Activated naive CD4-positive, alpha-beta T cell treated with anti-CD3 and anti-CD28 coated beads, Interleukin-2, amount 50 U/mL, for 72 hours (primary cell): Measurements from ENCODE around the gene KRTAP5-5. TPM values are rescaled to one million over a fixed set of nuclear protein-coding genes. Genes with fewer than 3 reads are reported as not detected.

Experiments used
- ATAC-seq, 2 donors: fragments of 150-1000 bp; cut with Tn5 transposase; 2 replicates each; pipeline ENCODE4 v1.10.0; 2021; ENCODE audit warnings: mild to moderate bottlenecking in 2 of 2, moderate library complexity in 2 of 2
- DNase-seq, 2 donors: peaks; one replicate each; pipeline ENCODE4 v3.0.0; 2021 to 2022; ENCODE audit warnings: low spot score in 2 of 2
- H3K27ac Mint-ChIP-seq, 2 donors: one replicate each; pipeline ENCODE4 v1.8.0; 2022; ENCODE audit warnings: mild to moderate bottlenecking in 2 of 2, mixed read lengths in 2 of 2
- H3K36me3 Mint-ChIP-seq, 2 donors: one replicate each; pipeline ENCODE4 v1.8.0; 2022; ENCODE audit warnings: mixed read lengths in 2 of 2
- H3K9me3 Mint-ChIP-seq, 2 donors: one replicate each; pipeline ENCODE4 v1.8.0; 2022; ENCODE audit warnings: mixed read lengths in 2 of 2
- total RNA-seq, 2 donors: library from RNA; stranded (reverse); gene quantifications; one replicate each; pipeline ENCODE4 v1.2.3, GENCODE V29; 2022

Gene KRTAP5-5
- total RNA-seq, 2 donors from 2014 or later, result not detected

GRCh38 chr11:1648653-1649420 lies 19.3 kb downstream of the KRTAP5-5 start:
- ATAC-seq (no peak), DNase-seq (no peak)
- Mint-ChIP-seq H3K27ac (no peak overlapping the region), H3K36me3 (no peaks in the 10 kb centered on the region), H3K9me3 (no peaks in the 10 kb centered on the region)

GRCh38 chr11:1650034-1650917 lies 20.7 kb downstream of the KRTAP5-5 start:
- no peaks in the 10 kb centered on the region for H3K36me3 Mint-ChIP-seq
- H3K27ac Mint-ChIP-seq, result no peak overlapping the region
- DNase-seq (no peak), ATAC-seq (no peak)
- no peaks in the 10 kb centered on the region for H3K9me3 Mint-ChIP-seq

GRCh38 chr11:1650918-1651262 lies 21.3 kb downstream of the KRTAP5-5 start:
- no peak for DNase-seq
- ATAC-seq, result no peak
- no peaks in the 10 kb centered on the region for H3K36me3 Mint-ChIP-seq
- H3K27ac Mint-ChIP-seq, result no peak overlapping the region
- no peaks in the 10 kb centered on the region for H3K9me3 Mint-ChIP-seq

DNA sequence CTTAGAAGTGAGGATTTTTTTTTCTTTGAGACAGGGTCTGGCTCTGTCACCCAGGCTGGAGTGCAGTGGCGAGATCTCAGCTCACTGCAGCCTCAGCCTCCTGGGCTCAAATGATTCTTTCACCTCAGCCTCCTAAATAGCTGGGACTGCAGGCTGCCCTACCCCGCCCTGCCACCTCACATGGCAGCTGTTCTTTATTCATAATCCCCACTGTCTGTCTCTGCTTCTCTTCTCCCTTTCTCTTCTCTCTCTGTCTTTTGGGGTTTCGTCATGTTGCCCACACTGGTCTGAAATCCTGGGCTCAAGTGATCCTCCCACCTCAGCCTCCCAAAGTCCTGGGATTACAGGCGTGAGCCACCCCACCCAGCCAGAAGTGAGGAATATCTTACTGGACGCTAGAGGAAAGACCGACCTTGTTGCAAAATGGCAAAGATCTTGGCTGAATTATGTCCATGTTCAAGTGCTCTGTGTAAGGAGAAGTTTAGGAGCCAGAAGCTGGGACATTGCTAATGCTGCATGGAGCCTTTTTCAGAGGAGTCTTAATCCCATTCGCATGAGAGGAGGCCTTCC lies 21.9 kb downstream of the KRTAP5-5 start:
- ATAC-seq, result no peak

DNA sequence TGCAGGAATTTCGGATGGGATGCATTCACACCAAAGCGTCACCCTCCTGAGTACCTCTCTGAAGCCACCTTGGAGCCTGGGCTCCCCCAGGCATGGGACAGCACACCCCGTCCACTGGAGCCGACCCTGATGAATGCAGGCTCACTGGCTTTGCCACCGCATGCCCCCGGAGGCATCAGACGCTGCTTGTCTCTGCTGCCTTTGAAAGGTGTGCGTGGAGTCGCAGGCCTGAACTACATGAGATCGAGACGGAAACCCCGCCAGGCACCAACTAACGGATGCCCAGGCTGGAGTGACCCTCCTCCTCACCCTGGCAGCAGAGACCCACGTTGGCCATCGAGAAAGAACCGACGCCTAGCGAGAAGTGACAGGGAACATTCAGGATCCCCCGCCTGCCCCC lies 22.5 kb downstream of the KRTAP5-5 start:
- no peak overlapping the region for H3K27ac Mint-ChIP-seq
- H3K9me3 Mint-ChIP-seq, result no peaks in the 10 kb centered on the region
- DNase-seq, result peak in 1 of 2 donors; percentile 45

More for the DNA sequence above, 21.9 kb downstream of the KRTAP5-5 start:
- Mint-ChIP-seq H3K9me3 (no peaks in the 10 kb centered on the region), H3K36me3 (no peaks in the 10 kb centered on the region), H3K27ac (no peak overlapping the region)
- DNase-seq, result no peak

DNA sequence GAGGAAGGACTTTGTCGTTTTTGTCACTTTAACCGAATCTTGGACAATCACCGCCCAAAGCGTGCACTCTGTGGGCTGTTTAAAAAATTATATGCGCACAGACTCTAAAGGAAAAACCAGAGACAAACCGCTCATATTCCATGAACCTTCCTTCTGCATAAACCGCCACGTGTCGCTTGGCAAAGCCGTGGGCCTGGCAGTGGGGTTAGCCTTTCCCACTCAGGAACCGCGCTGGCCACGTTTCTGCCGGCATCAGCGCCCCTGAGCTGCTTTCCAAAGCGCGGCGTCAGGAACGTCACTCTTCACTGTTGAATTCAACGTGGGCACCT lies 22.8 kb downstream of the KRTAP5-5 start:
- no peaks in the 10 kb centered on the region for H3K36me3 Mint-ChIP-seq
- H3K9me3 Mint-ChIP-seq, result no peaks in the 10 kb centered on the region
- ATAC-seq (no peak), DNase-seq (no peak)
- no peak overlapping the region for H3K27ac Mint-ChIP-seq

More for the DNA sequence above, 22.5 kb downstream of the KRTAP5-5 start:
- ATAC-seq, result no peak
- H3K36me3 Mint-ChIP-seq, result no peaks in the 10 kb centered on the region

GRCh38 chr11:1652771-1653540 lies 23.4 kb downstream of the KRTAP5-5 start:
- peak; percentile 72 to 85 for DNase-seq
- peak; percentile 80 to 87 for ATAC-seq
- Mint-ChIP-seq H3K9me3 (no peaks in the 10 kb centered on the region), H3K27ac (no peak overlapping the region), H3K36me3 (no peaks in the 10 kb centered on the region)

GRCh38 chr11:1653541-1654387 lies 24.2 kb downstream of the KRTAP5-5 start:
- Mint-ChIP-seq H3K36me3 (no peaks in the 10 kb centered on the region), H3K27ac (no peak overlapping the region), H3K9me3 (no peaks in the 10 kb centered on the region)
- ATAC-seq, result no peak
- no peak for DNase-seq

- no peak for ATAC-seq
Measured at GRCh38 chr11:1654388-1655167, 25.0 kb downstream of the KRTAP5-5 start.

DNA sequence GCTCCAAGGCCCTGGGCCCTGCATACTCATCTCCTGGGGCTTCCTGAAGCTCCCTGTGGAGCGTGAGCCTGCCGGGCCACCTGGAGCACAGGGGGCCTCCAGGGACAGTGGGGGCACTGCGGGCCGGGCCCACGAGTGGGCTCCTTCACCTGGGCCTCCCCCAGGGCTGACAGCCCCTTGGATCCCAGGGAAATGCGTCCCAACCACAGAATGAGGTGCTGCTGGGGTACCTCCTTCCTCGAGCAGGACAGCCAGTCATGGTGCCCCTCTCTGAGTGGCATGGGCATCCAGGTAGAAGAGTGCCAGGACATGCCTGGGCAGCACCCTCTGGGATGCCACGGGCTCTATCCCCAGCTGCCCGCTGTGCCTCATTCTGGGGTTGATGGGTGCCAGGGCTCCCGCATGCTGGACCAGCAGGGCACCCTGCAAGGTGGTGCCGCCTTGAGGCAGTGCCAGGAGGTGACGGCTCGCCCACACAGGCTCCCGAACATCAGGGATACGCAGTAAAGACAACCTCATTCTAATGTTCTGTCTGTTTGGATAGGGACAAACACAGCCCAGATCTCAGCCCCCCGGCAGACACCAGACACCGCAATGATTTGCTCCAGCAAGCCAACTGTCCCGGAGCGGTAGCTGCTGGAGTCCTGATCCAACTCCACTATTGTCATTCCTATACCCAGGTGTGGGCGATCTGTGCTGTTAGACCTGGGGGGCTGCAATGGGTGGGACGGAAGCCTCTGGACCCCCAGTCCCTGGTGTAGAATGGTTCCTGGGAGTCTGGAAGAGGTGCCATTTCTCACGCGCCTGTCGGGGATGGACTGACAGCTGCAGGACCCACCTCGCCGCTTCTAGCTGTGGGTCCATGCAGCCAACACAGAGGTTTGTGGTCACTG lies 25.8 kb downstream of the KRTAP5-5 start:
- Mint-ChIP-seq H3K36me3 (no peaks in the 10 kb centered on the region), H3K27ac (peak overlapping the region in 1 of 2 donors; percentile 18), H3K9me3 (no peaks in the 10 kb centered on the region)
- no peak for ATAC-seq
- DNase-seq, result peak in 1 of 2 donors; percentile 46

More at GRCh38 chr11:1654388-1655167, 25.0 kb downstream of the KRTAP5-5 start:
- no peaks in the 10 kb centered on the region for H3K9me3 Mint-ChIP-seq
- H3K27ac Mint-ChIP-seq, result peak overlapping the region in 1 of 2 donors; percentile 62
- no peaks in the 10 kb centered on the region for H3K36me3 Mint-ChIP-seq
- peak in 1 of 2 donors; percentile 38 for DNase-seq

DNA sequence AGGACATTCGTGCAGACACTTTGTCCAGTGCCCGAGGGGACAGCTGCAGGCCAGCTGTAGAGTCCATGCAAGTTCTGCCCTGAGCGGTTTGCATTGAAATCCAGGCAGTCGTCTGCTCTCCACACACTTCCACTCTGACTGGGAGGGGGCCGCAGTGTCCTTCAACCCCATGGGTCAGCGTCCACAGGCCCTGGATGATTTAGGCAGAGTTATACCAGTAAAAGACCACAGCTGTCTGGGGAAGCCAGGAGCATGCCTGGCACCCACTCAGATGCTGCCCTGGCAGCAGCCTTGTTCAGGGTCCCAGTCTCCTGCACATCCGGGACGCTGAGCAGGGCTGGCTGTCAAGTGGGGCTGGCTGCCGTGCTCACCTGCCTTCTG lies 26.5 kb downstream of the KRTAP5-5 start:
- no peak for ATAC-seq
- H3K27ac Mint-ChIP-seq, result peak overlapping the region in 1 of 2 donors; percentile 18
- no peaks in the 10 kb centered on the region for H3K9me3 Mint-ChIP-seq
- DNase-seq, result peak in 1 of 2 donors; percentile 47
- no peaks in the 10 kb centered on the region for H3K36me3 Mint-ChIP-seq

GRCh38 chr11:1656670-1657069 lies 27.1 kb downstream of the KRTAP5-5 start:
- no peak overlapping the region for H3K27ac Mint-ChIP-seq
- DNase-seq (peak in 1 of 2 donors; percentile 28), ATAC-seq (no peak)
- no peaks in the 10 kb centered on the region for H3K9me3 Mint-ChIP-seq
- no peaks in the 10 kb centered on the region for H3K36me3 Mint-ChIP-seq

DNA sequence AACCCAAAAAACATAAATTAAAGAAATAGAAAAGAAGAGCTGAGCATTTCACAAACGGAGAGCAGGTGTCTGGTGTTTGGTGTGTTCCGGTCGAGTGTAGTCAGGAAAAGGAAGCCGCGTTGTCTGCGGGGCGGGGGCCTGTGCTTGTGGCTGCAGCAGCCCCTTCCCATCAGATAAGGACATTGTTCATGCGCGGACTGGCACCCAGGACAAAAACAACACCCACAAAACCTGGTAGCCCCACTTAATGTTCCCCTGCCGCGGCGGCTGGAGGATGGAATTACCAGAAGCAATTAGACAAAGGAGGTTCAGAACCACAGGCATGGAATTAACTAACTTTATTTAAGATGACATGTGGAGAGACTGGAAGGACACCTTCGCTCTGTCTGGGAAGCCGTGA lies 29.9 kb downstream of the KRTAP5-5 start:
- DNase-seq (peak in 1 of 2 donors; percentile 30), ATAC-seq (no peak)
- Mint-ChIP-seq H3K9me3 (no peaks in the 10 kb centered on the region), H3K27ac (peak overlapping the region in 1 of 2 donors; percentile 57), H3K36me3 (no peaks in the 10 kb centered on the region)

- DNase-seq (peak in 1 of 2 donors; percentile 50), ATAC-seq (no peak)
- Mint-ChIP-seq H3K9me3 (no peaks in the 10 kb centered on the region), H3K27ac (no peak overlapping the region), H3K36me3 (no peaks in the 10 kb centered on the region)
Measured at GRCh38 chr11:1660111-1660867, 30.7 kb downstream of the KRTAP5-5 start.
